AG04450 (cell line): Measurements from ENCODE around the gene BNIP5. TPM values are rescaled to one million over a fixed set of nuclear protein-coding genes. Genes with fewer than 3 reads are reported as not detected.

Source experiments
- CTCF ChIA-PET: fragments of 300-600, 350-600 bp; formaldehyde crosslinking; extraction: SDS; loops from one replicate; lab custom pipeline; 2022; ENCODE audit warnings: antibody characterized with exemption, inconsistent platforms; lab: Charles Lee
- POLR2A ChIA-PET: fragments of 350-600 bp; formaldehyde crosslinking; extraction: SDS; loops from one replicate; lab custom pipeline; 2021; ENCODE audit warnings: antibody characterized with exemption, inconsistent platforms; lab: Yijun Ruan, JAX
- DNase-seq: peaks from one replicate; pipeline ENCODE4 v3.0.0-alpha.2; 2011; ENCODE audit warnings: low read depth, low spot score
- H3K27ac ChIP-seq: one replicate; pipeline ENCODE4 v1.5.1; 2012; ENCODE audit warnings: low read depth, low read length, control low read depth
- H3K27me3 ChIP-seq: one replicate; pipeline ENCODE4 v1.6.0; 2012; ENCODE audit warnings: low read length; ENCODE audit not compliant: control insufficient read depth, insufficient read depth
- H3K4me3 ChIP-seq: 2 replicates; pipeline ENCODE4 v1.5.1; 2011; ENCODE audit warnings: mild to moderate bottlenecking, low read depth, low read length, control low read depth
- H3K9me3 ChIP-seq: 2 replicates; pipeline ENCODE4 v1.5.1; 2012; ENCODE audit warnings: low read length; ENCODE audit not compliant: control insufficient read depth, insufficient read depth
- polyA plus RNA-seq: library from polyadenylated mRNA; depleted of rRNA; stranded (reverse); fragments of >200 nt; gene quantifications from 2 replicates; pipeline ENCODE4 v1.2.3, GENCODE V29; 2011; rRNA removed
- TF ChIP-seq, protein P1 (sequence below): IDR thresholded peaks from 2 replicates; pipeline ENCODE4 v1.5.1; 2011; ENCODE audit warnings: low read depth, low read length, control low read depth, inconsistent platforms

The BNIP5 gene
- polyA plus RNA-seq, 1 experiment, result not detected

DNA sequence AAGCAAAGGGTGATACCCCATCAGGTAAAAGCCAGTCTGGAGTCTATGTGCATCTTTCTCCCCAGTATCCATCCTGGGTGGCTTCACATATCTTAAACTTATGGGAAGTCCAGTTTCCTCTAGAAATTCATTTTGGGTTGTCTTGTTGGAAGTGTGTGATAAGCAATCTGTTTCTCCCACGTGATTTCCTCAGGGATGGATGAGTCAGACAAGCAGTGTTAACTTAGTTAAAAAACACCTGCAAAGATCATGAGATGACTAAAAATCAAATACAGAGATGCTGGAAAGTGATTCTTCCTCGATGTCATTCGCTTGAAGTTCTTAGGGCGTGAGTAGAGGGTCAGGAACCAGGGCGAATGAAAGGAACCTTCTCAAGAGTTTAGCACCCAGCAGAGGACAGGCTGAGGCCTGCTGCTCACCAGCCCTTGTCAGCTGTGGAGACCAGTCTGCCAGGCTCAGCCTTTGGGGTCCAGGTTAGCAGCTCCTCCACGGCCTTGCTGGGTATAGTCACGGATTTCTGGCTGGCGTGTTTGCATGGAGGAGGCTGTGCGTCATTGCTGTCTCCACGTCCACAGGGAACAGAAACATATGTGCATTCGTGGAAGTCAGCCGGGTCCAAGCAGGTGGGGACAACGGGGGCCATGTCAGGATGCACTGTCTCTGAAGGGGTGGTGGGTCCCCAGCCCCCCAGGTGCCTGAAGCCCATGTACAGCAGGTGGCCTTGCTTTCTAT is 69.6 kb downstream of the BNIP5 start:
- peaks cover 8% of the 10 kb centered on the region for H3K9me3 ChIP-seq
- H3K27ac ChIP-seq, result no peak overlapping the region
- DNase-seq, result no peak
- H3K4me3 ChIP-seq, result no peak overlapping the region
- TF ChIP-seq, protein P1, sequence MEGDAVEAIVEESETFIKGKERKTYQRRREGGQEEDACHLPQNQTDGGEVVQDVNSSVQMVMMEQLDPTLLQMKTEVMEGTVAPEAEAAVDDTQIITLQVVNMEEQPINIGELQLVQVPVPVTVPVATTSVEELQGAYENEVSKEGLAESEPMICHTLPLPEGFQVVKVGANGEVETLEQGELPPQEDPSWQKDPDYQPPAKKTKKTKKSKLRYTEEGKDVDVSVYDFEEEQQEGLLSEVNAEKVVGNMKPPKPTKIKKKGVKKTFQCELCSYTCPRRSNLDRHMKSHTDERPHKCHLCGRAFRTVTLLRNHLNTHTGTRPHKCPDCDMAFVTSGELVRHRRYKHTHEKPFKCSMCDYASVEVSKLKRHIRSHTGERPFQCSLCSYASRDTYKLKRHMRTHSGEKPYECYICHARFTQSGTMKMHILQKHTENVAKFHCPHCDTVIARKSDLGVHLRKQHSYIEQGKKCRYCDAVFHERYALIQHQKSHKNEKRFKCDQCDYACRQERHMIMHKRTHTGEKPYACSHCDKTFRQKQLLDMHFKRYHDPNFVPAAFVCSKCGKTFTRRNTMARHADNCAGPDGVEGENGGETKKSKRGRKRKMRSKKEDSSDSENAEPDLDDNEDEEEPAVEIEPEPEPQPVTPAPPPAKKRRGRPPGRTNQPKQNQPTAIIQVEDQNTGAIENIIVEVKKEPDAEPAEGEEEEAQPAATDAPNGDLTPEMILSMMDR, result no peak
- ChIA-PET POLR2A (interaction anchor here (0.6 kb wide), 1 partner anchor 47 kb away, joined by 3 read pairs; no protein-coding TSS in a partner anchor), CTCF (no interaction called here)
- H3K27me3 ChIP-seq, result peaks cover 27% of the 10 kb centered on the region

Other genes starting within 250 kb of the BNIP5 start
- 3.8 and 4.0 TPM in 2 replicates for gene MAPK13, start 206.4 kb downstream of the BNIP5 start, polyA plus RNA-seq
- gene BRPF3, start 140.1 kb downstream of the BNIP5 start, polyA plus RNA-seq, result 13.9 and 15.5 TPM in 2 replicates
- gene PNPLA1, start 66.8 kb downstream of the BNIP5 start, polyA plus RNA-seq, result not detected in 2 replicates
- 0.41 and 0.81 TPM in 2 replicates for gene ETV7, start 50.8 kb upstream of the BNIP5 start, polyA plus RNA-seq
- not detected in 2 replicates for gene PXT1, start 106.0 kb upstream of the BNIP5 start, polyA plus RNA-seq
- 77.1 and 93.3 TPM in 2 replicates for gene KCTD20, start 106.1 kb upstream of the BNIP5 start, polyA plus RNA-seq
- gene STK38, start 210.6 kb upstream of the BNIP5 start, polyA plus RNA-seq, result 27.1 and 34.9 TPM in 2 replicates